Measurements from ENCODE around the gene CSKMT. TPM values are rescaled to one million over a fixed set of nuclear protein-coding genes. Genes with fewer than 3 reads are reported as not detected.

The CSKMT gene
- total RNA-seq, 4 donors from 2014 or later, result 0.83 to 13.5 (median 5.7) TPM

GRCh38 chr11:62680825-62681240 is 15.7 kb downstream of the CSKMT start:
- H3K4me3 ChIP-seq (replicated peaks in 1 of 3), result no peak overlapping the region
- no peaks in the 10 kb centered on the region for H3K27me3 ChIP-seq
- peaks cover 6 to 20% of the 10 kb centered on the region in 2 donors for H3K4me1 ChIP-seq
- no peak for DNase-seq
- peaks cover 12% of the 10 kb centered on the region in 2 donors for H3K36me3 ChIP-seq
- intact Hi-C loops (cut with DNase I), result no loop called here
- no peak overlapping the region for H3K27ac ChIP-seq
- no peaks in the 10 kb centered on the region for H3K9me3 ChIP-seq
- TF ChIP-seq POLR2A (IDR thresholded peaks at IDR 0.05), result no peak
- TF ChIP-seq CTCF (IDR thresholded peaks at IDR 0.05), result peak in 3 of 6 experiments; percentile 16 to 30 (median 20)
- 48 to 68% methylated on average over 3 to 4 of the region's 4 CpGs for WGBS, 2 donors

GRCh38 chr11:62682518-62682917 is 17.4 kb downstream of the CSKMT start:
- Histone ChIP-seq H3K27me3 (no peaks in the 10 kb centered on the region), H3K9me3 (no peaks in the 10 kb centered on the region), H3K4me3 (replicated peaks in 1 of 3) (no peak overlapping the region), H3K4me1 (peaks cover 6 to 14% of the 10 kb centered on the region in 2 donors), H3K36me3 (peaks cover 1 to 3% of the 10 kb centered on the region in 2 donors), H3K27ac (no peak overlapping the region)
- TF ChIP-seq POLR2A (IDR thresholded peaks at IDR 0.05) (no peak), CTCF (IDR thresholded peaks at IDR 0.05) (no peak)
- WGBS, 2 donors, result 90 to 92% methylated on average over 6 to 7 of the region's 7 CpGs
- intact Hi-C loops (cut with DNase I), result no loop called here
- DNase-seq, result no peak

- H3K4me3 ChIP-seq (replicated peaks in 1 of 3), result peak overlapping the region in 1 of 3 donors; percentile 23
- no peaks in the 10 kb centered on the region for H3K9me3 ChIP-seq
- DNase-seq, result no peak
- peaks cover 0 to 22% of the 10 kb centered on the region in 2 donors for H3K36me3 ChIP-seq
- TF ChIP-seq POLR2A (IDR thresholded peaks at IDR 0.05) (no peak), CTCF (IDR thresholded peaks at IDR 0.05) (no peak)
- intact Hi-C loops (cut with DNase I), result no loop called here
- peaks cover 4 to 8% of the 10 kb centered on the region in 2 donors for H3K4me1 ChIP-seq
- H3K27ac ChIP-seq, result peak overlapping the region in 1 of 3 donors; percentile 27
- no peaks in the 10 kb centered on the region for H3K27me3 ChIP-seq
- 41 to 58% methylated on average over 12 to 36 of the region's 74 CpGs for WGBS, 2 donors
These were observed 22.6 kb downstream of the CSKMT start for GRCh38 chr11:62687508-62688396.

- Histone ChIP-seq H3K27me3 (no peaks in the 10 kb centered on the region), H3K27ac (peak overlapping the region in 2 of 3 donors; percentile 27 to 44), H3K36me3 (peaks cover 0 to 29% of the 10 kb centered on the region in 2 donors), H3K4me1 (peaks cover 4 to 8% of the 10 kb centered on the region in 2 donors), H3K9me3 (no peaks in the 10 kb centered on the region), H3K4me3 (replicated peaks in 1 of 3) (peak overlapping the region in 1 of 3 donors; percentile 23)
- TF ChIP-seq POLR2A (IDR thresholded peaks at IDR 0.05) (no peak), CTCF (IDR thresholded peaks at IDR 0.05) (no peak)
- 64 to 69% methylated on average over 1 of the region's 1 CpG for WGBS, 2 donors
- intact Hi-C loops (cut with DNase I), result no loop called here
- no peak for DNase-seq
These were observed 23.4 kb downstream of the CSKMT start for GRCh38 chr11:62688491-62688890.
